Progenitor cell of endocrine pancreas (in vitro differentiated cells): Measurements from ENCODE around the gene MC1R. TPM values are rescaled to one million over a fixed set of nuclear protein-coding genes. Genes with fewer than 3 reads are reported as not detected.

Experiments
- DNase-seq: peaks from one replicate; pipeline ENCODE4 v3.0.0; 2021; ENCODE audit warnings: low spot score; ENCODE audit not compliant: unreplicated experiment
- H3K27ac Mint-ChIP-seq: 2 replicates; pipeline ENCODE4 v1.8.0; 2021; ENCODE audit warnings: mild to moderate bottlenecking, moderate library complexity, mixed read lengths
- H3K27me3 Mint-ChIP-seq: 2 replicates; pipeline ENCODE4 v1.8.0; 2021; ENCODE audit warnings: mixed read lengths
- H3K36me3 Mint-ChIP-seq: 2 replicates; pipeline ENCODE4 v1.8.0; 2022; ENCODE audit warnings: mixed read lengths; ENCODE audit not compliant: insufficient read depth
- H3K4me1 Mint-ChIP-seq: 2 replicates; pipeline ENCODE4 v1.8.0; 2021; ENCODE audit warnings: low read depth, mixed read lengths
- H3K4me3 Mint-ChIP-seq: 2 replicates; pipeline ENCODE4 v1.8.0; 2021; ENCODE audit warnings: low read depth, mild to moderate bottlenecking, moderate library complexity, mixed read lengths
- H3K9me3 Mint-ChIP-seq: 2 replicates; pipeline ENCODE4 v1.8.0; 2021; ENCODE audit warnings: low read depth, mixed read lengths
- CTCF ChIP-seq: fragments of 200-600 bp; sonication (generic); IDR thresholded peaks from one replicate; pipeline ENCODE4 v1.5.0; 2021; ENCODE audit warnings: antibody characterized with exemption, mild to moderate bottlenecking; ENCODE audit not compliant: unreplicated experiment
- total RNA-seq: library from RNA; stranded (reverse); gene quantifications from 2 replicates; pipeline ENCODE4 v1.2.1, GENCODE V29; 2021

The MC1R gene
- total RNA-seq, 1 donor from 2014 or later, result 4.6 TPM

GRCh38 chr16:89952551-89952950 lies 33.9 kb downstream of the MC1R start:
- no peaks in the 10 kb centered on the region for H3K4me1 Mint-ChIP-seq
- peaks cover 3% of the 10 kb centered on the region for H3K27me3 Mint-ChIP-seq
- no peak for TF ChIP-seq CTCF
- no peak overlapping the region for H3K27ac Mint-ChIP-seq
- no peak overlapping the region for H3K4me3 Mint-ChIP-seq
- no peaks in the 10 kb centered on the region for H3K9me3 Mint-ChIP-seq
- H3K36me3 Mint-ChIP-seq, result peaks cover 2% of the 10 kb centered on the region
- DNase-seq, result no peak

GRCh38 chr16:89953671-89954406 lies 35.2 kb downstream of the MC1R start:
- H3K27ac Mint-ChIP-seq, result no peak overlapping the region
- no peaks in the 10 kb centered on the region for H3K27me3 Mint-ChIP-seq
- no peak overlapping the region for H3K4me3 Mint-ChIP-seq
- H3K9me3 Mint-ChIP-seq, result no peaks in the 10 kb centered on the region
- H3K4me1 Mint-ChIP-seq, result no peaks in the 10 kb centered on the region
- peaks cover 8% of the 10 kb centered on the region for H3K36me3 Mint-ChIP-seq
- no peak for TF ChIP-seq CTCF
- DNase-seq, result no peak

GRCh38 chr16:89954462-89954861 lies 35.8 kb downstream of the MC1R start:
- H3K4me1 Mint-ChIP-seq, result no peaks in the 10 kb centered on the region
- no peaks in the 10 kb centered on the region for H3K9me3 Mint-ChIP-seq
- no peak overlapping the region for H3K4me3 Mint-ChIP-seq
- no peak overlapping the region for H3K27ac Mint-ChIP-seq
- no peak for DNase-seq
- H3K27me3 Mint-ChIP-seq, result no peaks in the 10 kb centered on the region
- peaks cover 8% of the 10 kb centered on the region for H3K36me3 Mint-ChIP-seq
- TF ChIP-seq CTCF, result no peak

- Mint-ChIP-seq H3K4me1 (no peaks in the 10 kb centered on the region), H3K27ac (no peak overlapping the region)
Observed at GRCh38 chr16:89955001-89955685, 36.5 kb downstream of the MC1R start.

More at GRCh38 chr16:89955001-89955685, 36.5 kb downstream of the MC1R start:
- peaks cover 8% of the 10 kb centered on the region for H3K36me3 Mint-ChIP-seq
- H3K27me3 Mint-ChIP-seq, result no peaks in the 10 kb centered on the region
- H3K9me3 Mint-ChIP-seq, result no peaks in the 10 kb centered on the region
- DNase-seq, result no peak
- no peak overlapping the region for H3K4me3 Mint-ChIP-seq
- TF ChIP-seq CTCF, result no peak
